Esophagus muscularis mucosa (tissue), 4 donors: ENCODE data around the gene GLCE.

ENCODE experiments used
- CTCF ChIP-seq, 3 experiments: fragments of 200-600 bp in 2 of 3; fragments of 450-650 bp in 1 of 3; sonication (generic) in 2 of 3; IDR thresholded peaks; one replicate each; pipeline ENCODE4 v1.5.1; 2017 to 2019; ENCODE audit warnings: antibody characterized with exemption in 3 of 3, mild to moderate bottlenecking in 2 of 3, moderate library complexity in 1 of 3
- EP300 ChIP-seq: sonication (generic); formaldehyde crosslinking; IDR thresholded peaks from one replicate; pipeline ENCODE4 v1.6.1; 2017; ENCODE audit warnings: antibody characterized with exemption
- POLR2A ChIP-seq: fragments of 450-650 bp; IDR thresholded peaks from one replicate; pipeline ENCODE4 v1.6.1; 2017; ENCODE audit warnings: antibody characterized with exemption, moderate library complexity, mild to moderate bottlenecking, low read depth
- POLR2AphosphoS5 ChIP-seq, 2 donors: sonication (generic); formaldehyde crosslinking; IDR thresholded peaks; one replicate each; pipeline ENCODE4 v1.6.1; 2017; ENCODE audit warnings: antibody characterized with exemption in 2 of 2

GRCh38 chr15:69145149-69145693, 15.2 kb upstream of the GLCE start:
- no peak for TF ChIP-seq CTCF (IDR thresholded peaks at IDR 0.05)
- TF ChIP-seq POLR2A: no peak
- TF ChIP-seq POLR2AphosphoS5 (IDR thresholded peaks at IDR 0.05): no peak
- no peak for TF ChIP-seq EP300
